Pancreas (tissue), 10 donors: ENCODE measurements around the gene LOXL1. TPM values are rescaled to one million over a fixed set of nuclear protein-coding genes. Genes with fewer than 3 reads are reported as not detected.
"Not testable (repeated sequence)": the region's sequence is repeated elsewhere in the genome, so short reads cannot be mapped to it uniquely, and the experiment has no call there.

Experiments used
- ATAC-seq, 4 donors: fragments of 200-7000 bp; cut with Tn5 transposase; one replicate each; pipeline versions ENCODE4 v1.8.0 to v1.9.1; 2020; ENCODE audit warnings: mild to moderate bottlenecking in 4 of 4, moderate library complexity in 4 of 4
- DNase-seq, 6 donors: peaks; one replicate each; pipeline ENCODE4 v3.0.0-alpha.2; 2020
- FAIRE-seq: peaks from 2 replicates; lab custom pipeline; 2012; peaks lifted over from hg19 to GRCh38; lab: Jason Lieb, UNC
- H3K27ac ChIP-seq, 4 donors: fragments of 200-600 bp; sonication (generic); 1 replicate in 3 of 4; 2 replicates in 1 of 4; pipeline versions ENCODE4 v1.5.0 to v1.8.0; 2020
- H3K27me3 ChIP-seq, 4 donors: fragments of 200-600 bp; one replicate each; pipeline ENCODE4 v1.8.0; 2021
- H3K36me3 ChIP-seq, 3 donors: fragments of 200-600 bp; sonication (generic) in 1 of 3; one replicate each; pipeline versions ENCODE4 v1.5.0 to v1.8.0; 2020 to 2021
- H3K4me1 ChIP-seq, 3 donors: fragments of 200-600 bp; one replicate each; pipeline ENCODE4 v1.8.0; 2021
- H3K4me3 ChIP-seq, 4 donors: fragments of 200-600 bp; sonication (generic) in 2 of 4; one replicate each; pipeline versions ENCODE4 v1.5.0 to v1.8.0; 2020 to 2021
- H3K9me3 ChIP-seq, 4 donors: fragments of 200-600 bp; one replicate each; pipeline ENCODE4 v1.8.0; 2021
- CTCF ChIP-seq, 4 donors: fragments of 200-600 bp; sonication (generic) in 3 of 4; IDR thresholded peaks; one replicate each; pipeline versions ENCODE4 v1.5.0 to v1.8.0; 2021; ENCODE audit warnings: antibody characterized with exemption in 4 of 4
- WGBS, 2 donors: extraction: QIAGEN DNeasy Blood & Tissue Kit; methylation state at CpG; one replicate each; pipeline ENCODE4 v1.1.7; 2013; 5-methylcytosine and 5-hydroxymethylcytosine counted together
- intact Hi-C, 3 donors: fragments of 100-400 bp; cut with DNase I; formaldehyde crosslinking; loops; one replicate each; pipeline versions ENCODE4 v1.11.1 to v1.14.2; 2022
- polyA plus RNA-seq, 2 donors: library from polyadenylated mRNA; stranded (reverse); fragments of 200-250 nt; gene quantifications; one replicate each; pipeline ENCODE4 v1.2.3, GENCODE V29; 2013
- total RNA-seq, 6 donors: library from RNA; stranded (reverse); fragmentation: NEBNext Ultra II Directional in 4 of 6; extraction: Animal tissue kit (Norgen Biotek cat#: 25700) in 4 of 6; gene quantifications; one replicate each; pipeline versions ENCODE4 v1.2.1 to v1.2.4, GENCODE V29; 2021 to 2023
- donor health status: healthy with polysubstance abuse.
- donor health status: DM: no; HTN: no; CAD: no; lungs with moderate emphysema.
- donor health status: DM: no; HTN: no; CAD: no.
- donor health status: control.
- donor health status: control.
- donor health status: Bipolar disorder and iron deficiency.
- donor health status: DM: yes; HTN: yes; CAD: no.
- donor health status: DM: no; HTN: no; CAD: no.
- donor health status: DM: no; HTN: no; CAD: no.
- donor health status: DM: yes; HTN: yes; CAD: no.

Gene LOXL1
- total and polyA plus RNA-seq, 8 donors: 2.2 to 14.9 (median 5.5) TPM

DNA sequence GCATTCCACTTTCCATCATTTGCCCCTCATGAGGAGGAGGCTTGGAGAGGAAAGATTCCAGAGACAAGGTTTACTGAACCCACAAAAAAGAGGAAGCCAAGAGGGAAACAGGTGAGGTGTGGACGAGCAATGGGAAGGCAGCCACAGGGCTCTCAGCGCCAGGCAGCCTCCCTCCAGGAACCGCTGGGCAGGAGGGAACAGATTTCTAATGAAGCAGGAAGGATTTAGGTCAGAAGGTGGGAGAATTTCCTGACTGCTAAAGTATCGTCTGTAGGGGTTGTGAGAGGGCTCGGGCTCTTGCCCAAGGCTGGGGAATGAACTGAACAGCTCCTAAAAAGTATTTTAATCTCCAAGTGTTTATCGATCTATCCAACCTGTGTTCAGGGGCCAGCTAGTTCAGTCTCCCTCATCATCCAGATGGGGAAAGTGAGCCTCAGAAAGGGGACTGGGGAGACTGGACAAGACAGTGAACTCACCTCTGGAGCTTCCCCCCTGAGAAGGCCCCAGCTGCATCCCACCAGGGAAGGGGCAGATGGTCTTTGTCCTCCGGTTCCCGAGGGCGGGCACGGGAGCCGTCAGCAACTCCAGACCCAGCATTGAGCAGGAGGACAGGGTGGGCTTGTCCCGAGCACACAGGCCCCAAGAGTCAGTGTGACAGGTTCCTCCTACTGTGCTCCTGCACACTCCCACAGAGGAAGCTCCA is 10.5 kb downstream of the LOXL1 start:
- Histone ChIP-seq H3K4me1 (peaks cover 5 to 14% (median 8%) of the 10 kb centered on the region in 3 donors), H3K27ac (no peak overlapping the region), H3K4me3 (no peak overlapping the region), H3K9me3 (no peaks in the 10 kb centered on the region), H3K36me3 (no peaks in the 10 kb centered on the region), H3K27me3 (no peaks in the 10 kb centered on the region)
- no peak for TF ChIP-seq CTCF (IDR thresholded peaks at IDR 0.05)
- FAIRE-seq (no peak), ATAC-seq (no peak), DNase-seq (no peak)
- 73 to 74% methylated on average over 12 of the region's 12 CpGs for WGBS, 2 donors
- intact Hi-C loops: no loop called here

- 74 to 80% methylated on average over 10 of the region's 10 CpGs for WGBS, 2 donors
- FAIRE-seq (no peak), ATAC-seq (no peak), DNase-seq (no peak)
- TF ChIP-seq CTCF (IDR thresholded peaks at IDR 0.05): no peak
- Histone ChIP-seq H3K9me3 (no peaks in the 10 kb centered on the region), H3K27me3 (no peaks in the 10 kb centered on the region), H3K36me3 (no peaks in the 10 kb centered on the region), H3K4me3 (no peak overlapping the region), H3K27ac (no peak overlapping the region), H3K4me1 (peaks cover 5 to 14% (median 8%) of the 10 kb centered on the region in 3 donors)
- intact Hi-C loops: no loop called here
Observed at GRCh38 chr15:73937296-73937695, 11.0 kb downstream of the LOXL1 start.

- no peak for ATAC-seq
- TF ChIP-seq CTCF (IDR thresholded peaks at IDR 0.05): no peak
- no peaks in the 10 kb centered on the region for H3K27me3 ChIP-seq
- no peak overlapping the region for H3K27ac ChIP-seq
- H3K9me3 ChIP-seq: no peaks in the 10 kb centered on the region
- H3K4me1 ChIP-seq: peaks cover 5 to 14% (median 8%) of the 10 kb centered on the region in 3 donors
- no peak for FAIRE-seq
- intact Hi-C loops: no loop called here
- 96 to 99% methylated on average over 11 of the region's 11 CpGs for WGBS, 2 donors
- no peak for DNase-seq
- H3K36me3 ChIP-seq: no peaks in the 10 kb centered on the region
- H3K4me3 ChIP-seq: no peak overlapping the region
Observed at GRCh38 chr15:73937726-73938125, 11.5 kb downstream of the LOXL1 start.

DNA sequence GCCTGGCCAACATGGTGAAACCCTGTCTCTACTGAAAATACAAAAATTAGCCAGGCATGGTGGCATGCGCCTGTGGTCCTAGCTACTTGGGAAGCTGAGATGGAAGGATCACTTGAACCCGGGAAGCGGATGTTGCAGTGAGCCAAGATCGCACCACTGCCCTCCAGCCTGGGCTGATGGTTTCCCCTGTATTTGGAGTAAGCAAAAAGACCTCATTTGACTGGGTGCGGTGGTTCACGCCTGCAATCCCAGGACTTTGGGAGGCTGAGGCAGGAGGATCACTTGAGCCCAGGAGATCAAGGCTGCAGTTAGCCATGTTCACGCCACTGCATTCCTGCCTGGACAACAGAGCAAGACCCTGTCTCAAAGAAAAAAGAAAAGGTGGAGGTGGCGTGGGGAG is 12.3 kb downstream of the LOXL1 start:
- H3K4me3 ChIP-seq, FAIRE-seq, DNase-seq, intact Hi-C loops, H3K36me3 ChIP-seq, H3K27me3 ChIP-seq, ATAC-seq, H3K9me3 ChIP-seq, H3K27ac ChIP-seq: not testable (repeated sequence)
- peaks cover 5 to 14% (median 8%) of the 10 kb centered on the region in 3 donors for H3K4me1 ChIP-seq
- WGBS, 2 donors: 94 to 95% methylated on average over 8 of the region's 8 CpGs

DNA sequence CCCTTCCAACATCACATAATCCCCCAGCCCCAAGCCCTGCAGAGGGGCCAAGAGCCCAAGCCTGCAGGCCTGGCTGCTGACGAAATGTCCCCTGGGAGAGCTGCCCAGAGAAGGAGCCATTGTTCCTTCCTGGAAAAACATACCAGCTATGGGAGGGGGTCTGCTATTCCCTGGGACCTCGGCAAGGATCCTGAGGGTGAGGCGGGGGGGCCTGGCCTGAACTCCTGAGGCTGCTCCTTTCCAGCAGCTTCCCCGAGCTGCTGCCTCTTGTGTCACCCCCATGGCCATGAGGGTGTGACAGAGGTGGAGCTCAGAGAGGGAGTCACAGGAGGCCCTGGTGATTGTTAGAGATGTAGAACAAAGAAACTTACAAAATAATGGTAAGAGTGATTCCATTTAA is 12.9 kb downstream of the LOXL1 start:
- FAIRE-seq: no peak

More for the DNA sequence above, 12.9 kb downstream of the LOXL1 start:
- Histone ChIP-seq H3K4me1 (peaks cover 0 to 10% (median 8%) of the 10 kb centered on the region in 3 donors), H3K9me3 (no peaks in the 10 kb centered on the region), H3K27me3 (no peaks in the 10 kb centered on the region), H3K27ac (no peak overlapping the region), H3K36me3 (no peaks in the 10 kb centered on the region), H3K4me3 (no peak overlapping the region)
- no peak for TF ChIP-seq CTCF (IDR thresholded peaks at IDR 0.05)
- ATAC-seq (no peak), DNase-seq (no peak)
- WGBS, 2 donors: 83 to 91% methylated on average over 4 of the region's 4 CpGs
- intact Hi-C loops: no loop called here
